GM21390 (cell line): ENCODE measurements around the gene BLVRB.
"Not testable (repeated sequence)": the region's sequence is repeated elsewhere in the genome, so short reads cannot be mapped to it uniquely, and the experiment has no call there.

Source experiments
- ATAC-seq: cut with Tn5 transposase; IDR thresholded peaks from one replicate; pipeline ENCODE4 v1.9.1; 2021; ENCODE audit not compliant: unreplicated experiment

BLVRB gene

GRCh38 chr19:40452016-40452415 lies 13.5 kb downstream of the BLVRB start:
- ATAC-seq = no peak

GRCh38 chr19:40450664-40451063 lies 14.9 kb downstream of the BLVRB start:
- ATAC-seq = no peak

- no peak for ATAC-seq
Observed at GRCh38 chr19:40449506-40449905, 16.0 kb downstream of the BLVRB start.

GRCh38 chr19:40446263-40446784 lies 19.2 kb downstream of the BLVRB start:
- no peak for ATAC-seq

- no peak for ATAC-seq
Observed at GRCh38 chr19:40445780-40446262, 19.7 kb downstream of the BLVRB start.

GRCh38 chr19:40444825-40445312 lies 20.7 kb downstream of the BLVRB start:
- no peak for ATAC-seq

- ATAC-seq = peak; percentile 66
Observed at GRCh38 chr19:40444000-40444824, 21.3 kb downstream of the BLVRB start, which contains the start of gene SERTAD3. SERTAD3 (minus strand) TSS chr19:40444335; CDS start chr19:40442080, 2,255 bp downstream.

- peak; percentile 59 for ATAC-seq
Observed at GRCh38 chr19:40443131-40443999, 22.2 kb downstream of the BLVRB start.

- ATAC-seq = no peak
Observed at GRCh38 chr19:40442328-40443130, 23.0 kb downstream of the BLVRB start.

- no peak for ATAC-seq
Observed at GRCh38 chr19:40441719-40442253, 23.8 kb downstream of the BLVRB start.

- ATAC-seq = no peak
Observed at GRCh38 chr19:40438284-40438683, 27.3 kb downstream of the BLVRB start.

- peak; percentile 62 for ATAC-seq
Observed at GRCh38 chr19:40433391-40434216, 31.9 kb downstream of the BLVRB start.

- not testable (repeated sequence) for ATAC-seq
Observed at GRCh38 chr19:40432760-40433159, 32.8 kb downstream of the BLVRB start.

- no peak for ATAC-seq
Observed at GRCh38 chr19:40431698-40432097, 33.8 kb downstream of the BLVRB start.

GRCh38 chr19:40430242-40430641 lies 35.3 kb downstream of the BLVRB start:
- ATAC-seq = not testable (repeated sequence)

- ATAC-seq = not testable (repeated sequence)
Observed at GRCh38 chr19:40428197-40428596, 37.3 kb downstream of the BLVRB start.

- ATAC-seq = peak; percentile 78
Observed at GRCh38 chr19:40425450-40426287, 39.9 kb downstream of the BLVRB start, which contains the start of gene SERTAD1. SERTAD1 (minus strand) TSS chr19:40425992; CDS start chr19:40423546, 2,446 bp downstream.
